Activated B cell treated with CpG ODN at 0.5 μM for 24 hours (primary cell): ENCODE data around the gene FAM136A. TPM values are rescaled to one million over a fixed set of nuclear protein-coding genes. Genes with fewer than 3 reads are reported as not detected.

Experiments
- ATAC-seq: fragments of 200-7000 bp; cut with Tn5 transposase; one replicate; pipeline ENCODE4 v1.10.0; 2021; ENCODE audit warnings: low read depth, mild to moderate bottlenecking, moderate library complexity
- CTCF ChIA-PET: fragments of 350-600 bp; sonication (Branson Sonifier 250); formaldehyde crosslinking; loops from one replicate; lab custom pipeline; 2021; ENCODE audit warnings: antibody characterized with exemption; lab: Charles Lee
- POLR2A ChIA-PET: fragments of 350-600 bp; sonication (Branson Sonifier 250); formaldehyde crosslinking; loops from one replicate; lab custom pipeline; 2021; ENCODE audit warnings: antibody characterized with exemption; lab: Charles Lee
- DNase-seq: peaks from one replicate; pipeline ENCODE4 v3.0.0; 2022
- H3K27ac Mint-ChIP-seq: one replicate; pipeline ENCODE4 v1.8.0; 2020; ENCODE audit warnings: mixed read lengths
- H3K27me3 Mint-ChIP-seq: one replicate; pipeline ENCODE4 v1.8.0; 2021; ENCODE audit warnings: mixed read lengths
- H3K36me3 Mint-ChIP-seq: one replicate; pipeline ENCODE4 v1.8.0; 2021; ENCODE audit warnings: low read depth, mixed read lengths
- H3K4me1 Mint-ChIP-seq: one replicate; pipeline ENCODE4 v1.8.0; 2021; ENCODE audit warnings: mixed read lengths
- H3K4me3 Mint-ChIP-seq: one replicate; pipeline ENCODE4 v1.8.0; 2020; ENCODE audit warnings: mild to moderate bottlenecking, mixed read lengths
- H3K9me3 Mint-ChIP-seq: one replicate; pipeline ENCODE4 v1.8.0; 2020; ENCODE audit warnings: mixed read lengths
- intact Hi-C: fragments of 100-400 bp; cut with micrococcal nuclease; formaldehyde crosslinking; loops from one replicate; pipeline ENCODE4 v1.15.1; 2024
- total RNA-seq: library from RNA; stranded (reverse); gene quantifications from 2 replicates; pipeline ENCODE4 v1.2.3, GENCODE V29; 2022
- TF ChIP-seq, protein P1 (sequence below): fragments of 200-600 bp; IDR thresholded peaks from one replicate; pipeline ENCODE4 v1.8.0; 2022; ENCODE audit warnings: antibody characterized with exemption, mild to moderate bottlenecking

Gene FAM136A
- total RNA-seq, 1 donor from 2014 or later, result 38.9 TPM

DNA sequence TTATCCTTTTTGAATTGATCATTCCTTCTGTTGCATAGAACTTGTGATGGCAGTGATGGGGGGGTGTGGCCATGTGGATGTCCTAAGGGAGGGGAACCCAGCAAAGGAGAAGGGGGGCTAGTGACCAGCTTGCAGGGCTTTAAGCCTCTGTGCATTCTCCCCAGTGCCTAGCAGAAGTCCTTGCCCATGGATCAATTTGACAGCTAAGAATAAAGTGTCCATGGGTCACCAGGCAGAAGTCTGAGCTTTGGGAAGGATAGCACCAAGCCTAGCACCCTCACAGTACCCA lies 39.6 kb upstream of the FAM136A start:
- DNase-seq, result no peak
- Mint-ChIP-seq H3K4me1 (no peaks in the 10 kb centered on the region), H3K27ac (no peak overlapping the region), H3K9me3 (no peaks in the 10 kb centered on the region), H3K27me3 (peaks cover 28% of the 10 kb centered on the region), H3K4me3 (no peak overlapping the region), H3K36me3 (no peaks in the 10 kb centered on the region)
- CTCF ChIA-PET, result interaction anchor here (0.9 to 3.2 kb wide), 4 partner anchors 9 to 305 kb away, joined by 3 to 50 read pairs (median 6); no protein-coding TSS in a partner anchor
- POLR2A ChIA-PET, result no interaction called here
- TF ChIP-seq, protein P1, sequence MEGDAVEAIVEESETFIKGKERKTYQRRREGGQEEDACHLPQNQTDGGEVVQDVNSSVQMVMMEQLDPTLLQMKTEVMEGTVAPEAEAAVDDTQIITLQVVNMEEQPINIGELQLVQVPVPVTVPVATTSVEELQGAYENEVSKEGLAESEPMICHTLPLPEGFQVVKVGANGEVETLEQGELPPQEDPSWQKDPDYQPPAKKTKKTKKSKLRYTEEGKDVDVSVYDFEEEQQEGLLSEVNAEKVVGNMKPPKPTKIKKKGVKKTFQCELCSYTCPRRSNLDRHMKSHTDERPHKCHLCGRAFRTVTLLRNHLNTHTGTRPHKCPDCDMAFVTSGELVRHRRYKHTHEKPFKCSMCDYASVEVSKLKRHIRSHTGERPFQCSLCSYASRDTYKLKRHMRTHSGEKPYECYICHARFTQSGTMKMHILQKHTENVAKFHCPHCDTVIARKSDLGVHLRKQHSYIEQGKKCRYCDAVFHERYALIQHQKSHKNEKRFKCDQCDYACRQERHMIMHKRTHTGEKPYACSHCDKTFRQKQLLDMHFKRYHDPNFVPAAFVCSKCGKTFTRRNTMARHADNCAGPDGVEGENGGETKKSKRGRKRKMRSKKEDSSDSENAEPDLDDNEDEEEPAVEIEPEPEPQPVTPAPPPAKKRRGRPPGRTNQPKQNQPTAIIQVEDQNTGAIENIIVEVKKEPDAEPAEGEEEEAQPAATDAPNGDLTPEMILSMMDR, result no peak
- intact Hi-C loops, result loop anchor here (1.0 to 10.0 kb wide), 5 partner anchors 37 to 307 kb away; partner anchors contain the start of gene TGFA
- no peak for ATAC-seq

- ChIA-PET POLR2A (no interaction called here), CTCF (interaction anchor here (0.9 to 3.2 kb wide), 7 partner anchors 9 to 307 kb away, joined by 3 to 50 read pairs (median 6); no protein-coding TSS in a partner anchor)
- Mint-ChIP-seq H3K36me3 (no peaks in the 10 kb centered on the region), H3K4me1 (no peaks in the 10 kb centered on the region), H3K4me3 (no peak overlapping the region), H3K27me3 (peaks cover 25% of the 10 kb centered on the region), H3K9me3 (no peaks in the 10 kb centered on the region), H3K27ac (no peak overlapping the region)
- DNase-seq (no peak), ATAC-seq (no peak)
- intact Hi-C loops, result loop anchor here (1.0 to 10.0 kb wide), 5 partner anchors 37 to 307 kb away; partner anchors contain the start of gene TGFA
- TF ChIP-seq, protein P1, result no peak
These were observed 39.1 kb upstream of the FAM136A start for GRCh38 chr2:70340761-70341476.

DNA sequence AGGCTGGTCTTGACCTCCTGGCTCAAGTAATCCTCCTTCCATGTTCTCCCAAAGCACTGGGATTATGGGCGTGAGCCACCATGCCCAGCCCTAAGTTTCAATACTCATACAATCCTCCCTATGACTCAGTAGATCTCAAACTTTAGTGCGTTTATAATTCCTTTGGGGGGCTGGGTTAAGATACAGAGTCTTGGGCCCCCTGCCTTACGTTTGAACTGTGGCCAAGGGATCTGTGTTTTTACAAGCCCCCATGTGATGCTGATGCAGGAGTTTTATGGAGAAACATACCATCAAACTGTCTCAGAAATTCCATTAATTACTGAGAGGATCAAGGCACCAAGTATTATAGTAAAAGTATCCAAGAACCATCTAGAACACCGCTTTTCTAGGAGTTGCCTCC lies 38.2 kb upstream of the FAM136A start:
- intact Hi-C loops, result loop anchor here (5.0 to 10.0 kb wide), 2 partner anchors 155 to 212 kb away; partner anchors contain the start of gene TGFA

DNA sequence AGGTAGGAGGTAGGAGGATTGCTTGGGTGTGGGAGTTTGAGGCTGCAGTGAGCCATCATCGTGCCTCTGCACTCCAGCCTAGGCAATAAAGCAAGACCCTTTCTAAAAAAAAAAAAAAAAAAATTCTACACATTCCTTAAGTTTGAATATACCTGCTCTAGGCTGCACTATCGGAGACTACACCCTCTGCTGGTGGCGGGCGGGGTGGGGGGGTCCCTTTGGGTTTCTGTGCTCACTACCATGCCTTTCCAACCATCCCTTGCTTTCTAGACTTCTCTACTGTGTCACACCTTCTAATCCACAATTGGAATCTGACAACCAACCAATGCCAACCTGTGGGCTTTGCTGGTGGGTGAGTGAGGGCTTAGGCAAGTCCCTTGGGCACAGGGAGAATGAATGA lies 34.7 kb upstream of the FAM136A start:
- no peaks in the 10 kb centered on the region for H3K4me1 Mint-ChIP-seq
- H3K9me3 Mint-ChIP-seq, result no peaks in the 10 kb centered on the region
- H3K27ac Mint-ChIP-seq, result no peak overlapping the region
- no peak overlapping the region for H3K4me3 Mint-ChIP-seq
- DNase-seq (no peak), ATAC-seq (no peak)
- TF ChIP-seq, protein P1, result no peak
- intact Hi-C loops, result no loop called here
- no peaks in the 10 kb centered on the region for H3K36me3 Mint-ChIP-seq
- POLR2A ChIA-PET, result no interaction called here
- peaks cover 13% of the 10 kb centered on the region for H3K27me3 Mint-ChIP-seq
- CTCF ChIA-PET, result no interaction called here

More for the DNA sequence above, 38.2 kb upstream of the FAM136A start:
- ATAC-seq (no peak), DNase-seq (no peak)
- Mint-ChIP-seq H3K27ac (no peak overlapping the region), H3K27me3 (peaks cover 22% of the 10 kb centered on the region), H3K4me1 (no peaks in the 10 kb centered on the region), H3K9me3 (no peaks in the 10 kb centered on the region), H3K36me3 (no peaks in the 10 kb centered on the region), H3K4me3 (no peak overlapping the region)
- POLR2A ChIA-PET, result no interaction called here
- CTCF ChIA-PET, result interaction anchor here (1.1 to 3.2 kb wide), 4 partner anchors 12 to 307 kb away, joined by 3 to 50 read pairs (median 4); no protein-coding TSS in a partner anchor
- TF ChIP-seq, protein P1, result no peak

- Mint-ChIP-seq H3K9me3 (no peaks in the 10 kb centered on the region), H3K27ac (no peak overlapping the region), H3K27me3 (peaks cover 7% of the 10 kb centered on the region), H3K4me3 (no peak overlapping the region), H3K36me3 (no peaks in the 10 kb centered on the region), H3K4me1 (no peaks in the 10 kb centered on the region)
- ATAC-seq, result no peak
- CTCF ChIA-PET, result no interaction called here
- intact Hi-C loops, result no loop called here
- TF ChIP-seq, protein P1, result no peak
- DNase-seq, result no peak
- POLR2A ChIA-PET, result interaction anchor here (0.7 kb wide), 1 partner anchor 265 kb away, joined by 7 read pairs; no protein-coding TSS in a partner anchor
These were observed 29.1 kb upstream of the FAM136A start for GRCh38 chr2:70331012-70331411.
